Right lobe of liver (tissue), 4 donors: ENCODE results near the gene FBXL13.

Experiments
- CTCF ChIP-seq, 4 donors: fragments of 200-600 bp in 3 of 4; fragments of 450-650 bp in 1 of 4; IDR thresholded peaks; one replicate each; pipeline versions ENCODE4 v1.5.1 to v1.8.0; 2016 to 2022; ENCODE audit warnings: antibody characterized with exemption in 4 of 4, mild to moderate bottlenecking in 2 of 4
- POLR2A ChIP-seq: fragments of 450-650 bp; IDR thresholded peaks from one replicate; pipeline ENCODE4 v1.6.1; 2017; ENCODE audit warnings: antibody characterized with exemption, mild to moderate bottlenecking
- donor health status: DM: no; HTN: no; CAD: no.
- donor health status: DM: no; HTN: no; CAD: no.
- donor health status: DM: no; HTN: yes; CAD: no.

- TF ChIP-seq CTCF (IDR thresholded peaks at IDR 0.05) (no peak), POLR2A (no peak)
Measured at GRCh38 chr7:102916426-102916825, 158.2 kb downstream of the FBXL13 start.
